ENCODE results near the gene DEFB113.
"Not testable (repeated sequence)": the region's sequence is repeated elsewhere in the genome, so short reads cannot be mapped to it uniquely, and the experiment has no call there.

DEFB113 gene

GRCh38 chr6:49969605-49970004 lies at the start of gene DEFB113:
DEFB113 (minus strand) TSS chr6:49969625; CDS start chr6:49969625, 0 bp downstream.
- DNase-seq, result no peak

GRCh38 chr6:50007819-50008218 lies 38.4 kb upstream of the DEFB113 start:
- DNase-seq, result no peak

- DNase-seq, result no peak
These were observed 33.7 kb upstream of the DEFB113 start for GRCh38 chr6:50003139-50003538.

- DNase-seq, result no peak
These were observed 25.9 kb upstream of the DEFB113 start for GRCh38 chr6:49995278-49995677.

- DNase-seq, result no peak
These were observed 19.5 kb upstream of the DEFB113 start for GRCh38 chr6:49988900-49989299.

GRCh38 chr6:49987749-49988148 lies 18.3 kb upstream of the DEFB113 start:
- no peak for DNase-seq

- no peak for DNase-seq
These were observed 17.1 kb upstream of the DEFB113 start for GRCh38 chr6:49986551-49986950.

GRCh38 chr6:49982046-49982445 lies 12.6 kb upstream of the DEFB113 start:
- DNase-seq, result no peak

GRCh38 chr6:49980898-49981297 lies 11.5 kb upstream of the DEFB113 start:
- no peak for DNase-seq

- DNase-seq, result no peak
These were observed 10.2 kb upstream of the DEFB113 start for GRCh38 chr6:49979584-49979983.

GRCh38 chr6:49978332-49979226 lies 9.2 kb upstream of the DEFB113 start:
- no peak for DNase-seq

GRCh38 chr6:49966823-49967222 lies 2.6 kb downstream of the DEFB113 start:
- DNase-seq, result no peak

- DNase-seq, result no peak
These were observed 3.1 kb downstream of the DEFB113 start for GRCh38 chr6:49966334-49966733.

- DNase-seq, result no peak
These were observed 5.4 kb downstream of the DEFB113 start, which contains the start of gene DEFB114 for GRCh38 chr6:49964064-49964463. DEFB114 (minus strand) TSS chr6:49964164; CDS start chr6:49964105, 59 bp downstream.

GRCh38 chr6:49958180-49958579 lies 11.2 kb downstream of the DEFB113 start:
- no peak for DNase-seq

GRCh38 chr6:49955847-49956246 lies 13.6 kb downstream of the DEFB113 start:
- DNase-seq, result no peak

- no peak for DNase-seq
These were observed 17.5 kb downstream of the DEFB113 start for GRCh38 chr6:49951926-49952325.

GRCh38 chr6:49950415-49950751 lies 19.0 kb downstream of the DEFB113 start:
- no peak for DNase-seq

GRCh38 chr6:49949062-49949461 lies 20.4 kb downstream of the DEFB113 start:
- no peak for DNase-seq

GRCh38 chr6:49946835-49947234 lies 22.6 kb downstream of the DEFB113 start:
- DNase-seq, result no peak

GRCh38 chr6:49944068-49944467 lies 25.4 kb downstream of the DEFB113 start:
- DNase-seq, result not testable (repeated sequence)

GRCh38 chr6:49939993-49940498 lies 29.4 kb downstream of the DEFB113 start:
- no peak for DNase-seq

GRCh38 chr6:49937811-49938210 lies 31.6 kb downstream of the DEFB113 start:
- DNase-seq, result no peak

GRCh38 chr6:49937017-49937416 lies 32.4 kb downstream of the DEFB113 start:
- DNase-seq, result no peak

- DNase-seq, result no peak
These were observed 34.0 kb downstream of the DEFB113 start for GRCh38 chr6:49935387-49935786.
